Activated CD4-positive, alpha-beta T cell treated with anti-CD3 and anti-CD28 coated beads, Interleukin-2, amount 50 U/mL, for 1 hour (primary cell): ENCODE results near the gene TYK2.
A peak's percentile ranks its signal among the peaks of the same experiment; 100 is the strongest.
"Not testable (repeated sequence)": the region's sequence is repeated elsewhere in the genome, so short reads cannot be mapped to it uniquely, and the experiment has no call there.

ENCODE experiments used
- DNase-seq: peaks from one replicate; pipeline ENCODE4 v3.0.0-alpha.2; 2020

TYK2 gene

DNA sequence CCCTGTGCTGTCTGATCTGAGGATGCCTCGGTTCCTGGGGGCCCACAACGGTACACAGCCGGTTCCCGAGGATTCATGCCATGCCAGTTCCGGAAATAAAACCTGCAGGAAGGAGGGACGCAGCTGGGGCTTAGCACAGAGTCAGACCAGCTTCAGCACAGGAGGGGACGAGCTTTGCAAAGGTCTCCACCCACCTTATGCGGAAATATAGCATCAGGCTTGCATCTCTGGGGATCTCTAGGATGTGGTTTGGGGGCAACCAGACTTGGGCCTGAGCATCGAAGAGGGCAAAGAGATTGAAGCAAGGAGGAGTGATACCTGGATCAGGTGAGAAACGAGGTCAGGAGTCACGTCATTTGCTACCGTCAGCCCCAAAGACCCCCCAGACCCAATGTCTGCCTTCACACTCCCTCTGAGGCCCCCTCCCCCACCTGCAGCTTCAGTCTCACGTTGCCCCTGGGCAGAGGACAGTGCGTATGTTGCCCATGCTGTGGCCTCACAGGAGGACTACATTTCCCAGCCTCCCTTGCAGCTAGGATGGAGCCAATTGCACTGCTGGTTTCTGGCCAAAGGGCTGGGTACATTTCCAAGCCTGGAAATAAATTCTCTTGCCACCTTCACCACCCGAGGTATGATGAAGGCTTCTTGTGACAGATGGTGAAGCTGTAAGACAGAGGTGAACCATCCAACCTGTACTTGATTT is 12.1 kb downstream of the TYK2 start:
- no peak for DNase-seq

DNA sequence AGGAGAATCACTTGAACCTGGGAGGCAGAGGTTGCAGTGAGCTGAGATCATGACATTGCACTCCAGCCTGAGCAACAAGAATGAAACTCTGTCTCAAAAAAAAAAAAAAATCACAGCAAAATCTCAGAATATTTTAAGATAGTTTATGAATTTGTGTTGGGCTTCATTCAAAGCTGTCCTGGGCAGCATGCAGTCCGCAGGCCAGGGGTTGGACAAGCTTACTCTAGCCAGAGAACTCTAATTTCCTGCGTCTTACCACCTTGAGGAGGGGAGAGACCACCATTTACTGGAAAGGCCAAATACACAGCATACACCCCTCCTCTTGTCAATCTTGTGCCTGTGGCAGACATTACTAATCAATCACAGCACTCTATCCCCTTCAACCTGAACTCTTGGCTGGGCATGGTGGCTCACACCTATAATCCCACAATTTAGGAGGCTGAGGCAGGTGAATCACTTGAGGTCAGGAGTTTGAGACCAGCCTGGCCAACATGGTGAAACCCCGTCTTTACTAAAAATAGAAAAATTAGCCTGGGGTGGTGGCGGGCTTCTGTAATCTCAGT is 13.3 kb downstream of the TYK2 start:
- DNase-seq: not testable (repeated sequence)

- no peak for DNase-seq
Observed at GRCh38 chr19:10365518-10365917, 14.9 kb downstream of the TYK2 start.

- DNase-seq: no peak
Observed at GRCh38 chr19:10364644-10365043, 15.7 kb downstream of the TYK2 start.

- DNase-seq: no peak
Observed at GRCh38 chr19:10363789-10364281, 16.5 kb downstream of the TYK2 start.

DNA sequence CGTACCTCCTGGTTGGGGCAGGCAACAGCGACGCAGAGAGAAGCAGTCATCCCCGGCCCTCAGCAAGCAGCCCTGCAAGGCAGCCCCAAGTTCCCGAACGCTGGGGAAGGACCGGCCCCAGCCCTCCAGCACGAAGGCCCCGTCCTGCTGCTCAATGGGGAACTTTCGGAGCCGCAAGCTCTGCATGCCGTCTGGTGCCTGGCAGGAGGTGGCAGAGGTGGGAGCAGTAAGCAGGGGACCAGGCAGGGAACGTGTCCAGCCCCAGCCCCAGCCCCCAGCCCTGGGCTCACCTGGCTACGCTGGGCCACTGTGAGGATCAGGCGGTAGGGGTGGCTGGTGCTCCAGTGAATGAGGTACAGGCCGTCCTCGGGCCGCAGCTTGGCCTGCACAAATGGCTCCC is 18.1 kb downstream of the TYK2 start:
- DNase-seq: no peak

DNA sequence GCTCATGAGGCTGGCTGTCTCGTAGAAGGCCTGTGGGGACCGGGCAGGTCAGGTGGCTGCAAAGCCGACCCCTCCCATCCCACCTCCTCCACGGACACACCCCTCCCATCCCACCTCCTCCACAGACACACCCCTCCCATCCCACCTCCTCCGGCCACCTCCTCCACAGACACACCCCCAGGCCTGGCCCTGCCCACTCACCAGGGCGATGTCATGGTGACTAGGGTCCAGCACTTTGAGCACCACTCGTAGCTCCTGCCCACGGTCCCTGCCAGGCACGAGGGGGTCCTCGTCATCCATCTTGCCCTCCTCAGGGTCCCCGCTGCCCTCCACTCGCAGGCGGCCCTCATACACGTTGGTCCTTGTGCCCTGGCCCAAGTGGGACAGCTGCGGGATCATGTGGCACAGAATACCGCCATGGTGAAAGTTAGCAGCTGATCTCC is 18.8 kb downstream of the TYK2 start:
- DNase-seq: no peak

GRCh38 chr19:10356431-10356830 is 23.9 kb downstream of the TYK2 start:
- no peak for DNase-seq

DNA sequence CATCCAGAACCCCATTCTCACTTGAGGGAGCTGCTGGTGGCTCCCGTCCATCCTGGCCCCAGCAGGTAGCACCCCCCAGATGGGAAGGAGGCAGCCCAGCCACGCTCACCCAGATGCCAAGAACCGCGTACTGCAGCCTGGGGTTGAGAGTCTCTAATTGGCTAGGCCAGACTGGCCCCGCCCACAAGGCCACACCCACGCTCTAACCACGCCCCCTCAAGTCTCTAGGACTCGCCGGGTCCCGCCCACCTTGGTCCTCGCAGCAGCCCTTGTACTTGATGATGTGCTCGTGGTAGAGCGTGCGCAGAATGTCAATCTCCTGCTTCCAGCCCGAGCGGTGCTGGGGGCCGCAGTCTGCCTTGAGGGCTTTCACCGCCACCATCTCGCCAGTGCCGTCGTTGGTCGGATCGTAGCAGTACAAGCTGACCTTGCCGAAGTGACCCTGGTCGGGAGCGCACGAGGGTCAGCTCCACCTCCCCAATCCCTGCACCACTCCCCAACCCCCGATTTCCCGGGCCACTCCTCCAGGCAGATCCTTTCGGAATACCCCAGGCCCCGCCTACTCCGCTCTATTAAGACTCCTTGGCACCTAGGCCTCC is 26.5 kb downstream of the TYK2 start:
- peak; percentile 38 for DNase-seq

GRCh38 chr19:10352764-10353671 is 27.4 kb downstream of the TYK2 start:
- DNase-seq: no peak

- no peak for DNase-seq
Observed at GRCh38 chr19:10346509-10346908, 33.9 kb downstream of the TYK2 start.

GRCh38 chr19:10344780-10345179 is 35.6 kb downstream of the TYK2 start:
- no peak for DNase-seq

DNA sequence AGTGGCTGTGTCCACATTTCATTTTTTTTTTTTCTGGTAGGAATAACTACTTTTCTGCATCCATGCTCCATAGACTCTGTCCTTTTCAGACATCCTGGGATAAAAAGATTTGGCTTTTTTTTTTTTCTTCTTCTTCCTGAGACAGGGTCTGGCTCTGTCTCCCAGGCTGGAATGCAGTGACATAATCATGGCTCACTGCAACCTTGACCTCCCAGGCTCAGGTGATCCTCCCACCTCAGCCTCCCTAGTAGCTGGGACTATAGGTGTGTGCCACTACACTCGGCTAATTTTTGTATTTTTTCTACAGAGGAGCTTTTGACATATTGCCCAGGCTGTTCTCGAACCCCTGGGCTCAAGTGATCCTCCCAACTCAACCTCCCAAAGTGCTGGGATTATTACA is 36.9 kb downstream of the TYK2 start:
- DNase-seq: no peak

- no peak for DNase-seq
Observed at GRCh38 chr19:10339977-10340376, 40.4 kb downstream of the TYK2 start.

DNA sequence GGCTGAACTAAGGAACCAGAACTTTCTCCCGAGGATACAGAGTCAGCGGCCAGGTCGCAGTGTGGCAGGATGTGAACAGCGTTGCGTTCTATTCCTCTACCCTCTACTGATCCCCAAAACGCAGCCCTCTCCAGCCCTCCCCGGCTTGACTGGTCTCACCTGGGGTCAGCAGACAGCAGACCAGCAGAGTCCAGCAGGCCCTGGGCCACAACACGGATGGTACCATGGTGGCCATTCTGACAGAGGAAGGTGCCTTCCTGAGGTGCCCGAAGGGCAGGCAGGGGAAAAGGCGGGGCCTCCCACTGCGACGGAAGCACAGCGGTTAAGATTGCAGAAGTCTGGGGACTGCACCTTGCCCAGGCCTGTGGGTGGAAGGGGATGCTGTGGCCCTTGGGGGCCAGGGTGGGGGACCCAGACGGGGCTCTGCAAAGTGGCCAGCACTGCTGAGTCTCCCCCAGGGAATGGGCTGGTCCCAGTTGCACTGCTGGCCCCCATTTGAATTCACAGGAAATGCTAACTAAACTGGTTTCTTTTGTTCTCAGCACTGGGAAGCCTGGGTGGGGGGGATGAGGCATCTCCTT is 40.9 kb downstream of the TYK2 start, which contains the start of gene ICAM3:
ICAM3 (minus strand) TSS at position 245 of the 581 bp plus-strand sequence; CDS start at position 235, 10 bp downstream.
- peak; percentile 45 for DNase-seq

GRCh38 chr19:10338940-10339339 is 41.4 kb downstream of the TYK2 start:
- no peak for DNase-seq

GRCh38 chr19:10336725-10337124 is 43.6 kb downstream of the TYK2 start:
- DNase-seq: not testable (repeated sequence)

DNA sequence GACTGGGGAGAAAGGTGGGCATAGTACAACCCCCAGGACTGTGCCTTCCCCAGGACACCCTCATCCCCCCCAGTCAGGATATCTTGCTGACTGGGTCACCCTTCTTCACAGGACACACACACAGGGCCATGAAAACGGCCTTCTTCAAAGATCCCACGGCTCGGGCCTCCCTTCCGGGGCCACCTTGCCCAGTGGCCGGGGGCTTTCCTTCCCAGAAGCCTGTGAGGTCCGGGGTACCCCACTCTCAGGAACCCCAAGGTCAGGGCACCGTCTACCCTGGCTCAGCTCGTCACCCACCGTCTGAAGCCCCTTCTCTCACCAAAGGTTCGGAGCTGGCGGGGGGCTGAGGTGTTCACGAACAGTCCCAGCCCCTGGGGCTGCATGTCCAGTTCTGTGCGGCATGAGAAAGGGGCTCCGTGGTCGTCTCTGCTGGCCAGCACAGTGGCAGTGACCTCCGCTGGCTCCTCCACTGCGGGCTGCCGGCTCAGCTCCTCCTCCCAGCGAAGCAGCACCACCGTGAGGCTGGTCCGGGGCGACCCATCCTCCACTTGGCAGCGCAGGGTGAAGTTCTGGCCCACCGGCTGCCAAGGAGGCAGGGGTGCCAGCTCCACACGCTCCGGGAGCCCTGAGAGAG is 44.9 kb downstream of the TYK2 start:
- DNase-seq: no peak

GRCh38 chr19:10334588-10335351 is 45.6 kb downstream of the TYK2 start:
- DNase-seq: peak; percentile 42

- no peak for DNase-seq
Observed at GRCh38 chr19:10333758-10334587, 46.4 kb downstream of the TYK2 start.
